Mesendoderm (in vitro differentiated cells): ENCODE data around the gene MSH3.
"Not testable (repeated sequence)": the region's sequence is repeated elsewhere in the genome, so short reads cannot be mapped to it uniquely, and the experiment has no call there.

Experiments used
- DNase-seq: peaks from one replicate; pipeline ENCODE4 v3.0.0; 2013
- H2AK5ac ChIP-seq: 2 replicates; pipeline ENCODE4 v1.6.1; 2013; ENCODE audit warnings: low read length, inconsistent platforms
- H2BK120ac ChIP-seq: 2 replicates; pipeline ENCODE4 v1.6.1; 2013; ENCODE audit warnings: low read depth, mild to moderate bottlenecking, low read length, moderate library complexity, mixed read lengths
- H2BK15ac ChIP-seq: replicated peaks from 2 replicates; pipeline ENCODE4 v1.6.1; 2013; ENCODE audit warnings: low read depth, mild to moderate bottlenecking, moderate library complexity
- H2BK5ac ChIP-seq: 2 replicates; pipeline ENCODE4 v1.6.1; 2013; ENCODE audit warnings: low read length, inconsistent platforms
- H3K18ac ChIP-seq: 2 replicates; pipeline ENCODE4 v1.6.1; 2013; ENCODE audit warnings: mild to moderate bottlenecking, low read length, mixed read lengths
- H3K23ac ChIP-seq: one replicate; pipeline ENCODE4 v1.6.1; 2013; ENCODE audit warnings: low read length
- H3K27ac ChIP-seq: 2 replicates; pipeline ENCODE4 v1.5.1; 2013; ENCODE audit warnings: low read depth, mild to moderate bottlenecking, inconsistent platforms, low read length, moderate library complexity
- H3K27me3 ChIP-seq: 2 replicates; pipeline ENCODE4 v1.6.1; 2013; ENCODE audit warnings: low read length, control low read depth, mild to moderate bottlenecking, inconsistent platforms; ENCODE audit not compliant: insufficient read depth, poor library complexity
- H3K36me3 ChIP-seq: 2 replicates; pipeline ENCODE4 v1.6.1; 2013; ENCODE audit warnings: low read length, inconsistent platforms; ENCODE audit not compliant: control insufficient read depth, insufficient read depth
- H3K4ac ChIP-seq: one replicate; pipeline ENCODE4 v1.6.1; 2013; ENCODE audit warnings: low read depth, mild to moderate bottlenecking, low read length, moderate library complexity
- H3K4me1 ChIP-seq: 2 replicates; pipeline ENCODE4 v1.6.1; 2013; ENCODE audit warnings: low read depth, low read length, inconsistent platforms; ENCODE audit not compliant: control insufficient read depth
- H3K4me2 ChIP-seq: 2 replicates; pipeline ENCODE4 v1.6.1; 2013; ENCODE audit warnings: low read length
- H3K4me3 ChIP-seq: 2 replicates; pipeline ENCODE4 v1.5.1; 2013; ENCODE audit warnings: mild to moderate bottlenecking, low read length
- H3K56ac ChIP-seq: one replicate; pipeline ENCODE4 v1.6.1; 2013; ENCODE audit warnings: low read length
- H3K79me1 ChIP-seq: 2 replicates; pipeline ENCODE4 v1.6.1; 2013; ENCODE audit warnings: low read length, inconsistent platforms
- H3K79me2 ChIP-seq: 2 replicates; pipeline ENCODE4 v1.6.1; 2013; ENCODE audit warnings: mild to moderate bottlenecking, low read length; ENCODE audit not compliant: control insufficient read depth, insufficient read depth
- H3K9ac ChIP-seq: 2 replicates; pipeline ENCODE4 v1.6.1; 2013; ENCODE audit warnings: low read length, inconsistent platforms
- H4K5ac ChIP-seq: one replicate; pipeline ENCODE4 v1.6.1; 2013; ENCODE audit warnings: low read length
- H4K8ac ChIP-seq: one replicate; pipeline ENCODE4 v1.6.1; 2013; ENCODE audit warnings: low read depth, mild to moderate bottlenecking, control low read depth, low read length, moderate library complexity
- WGBS: extraction: QIAGEN DNeasy Blood & Tissue Kit; methylation state at CpG from one replicate; pipeline ENCODE4 v1.1.7; 2013; ENCODE audit warnings: low lambda C conversion rate, missing lambda C conversion rate; ENCODE audit not compliant: insufficient coverage; ENCODE audit errors: extremely low coverage; 5-methylcytosine and 5-hydroxymethylcytosine counted together

MSH3 gene

GRCh38 chr5:80870442-80870841 lies 216.0 kb downstream of the MSH3 start:
- H3K4ac ChIP-seq, result peak overlapping the region; percentile 16
- H3K9ac ChIP-seq, result no peak overlapping the region
- no peak overlapping the region for H2BK15ac ChIP-seq
- H3K18ac ChIP-seq, result no peak overlapping the region
- no peaks in the 10 kb centered on the region for H3K36me3 ChIP-seq
- H3K79me1 ChIP-seq, result no peaks in the 10 kb centered on the region
- no peak overlapping the region for H3K4me3 ChIP-seq
- no peak overlapping the region for H2BK5ac ChIP-seq
- no peaks in the 10 kb centered on the region for H3K27me3 ChIP-seq
- DNase-seq, result peak; percentile 53
- H3K4me1 ChIP-seq, result no peaks in the 10 kb centered on the region
- no peak overlapping the region for H4K5ac ChIP-seq
- H3K27ac ChIP-seq, result no peak overlapping the region
- H3K56ac ChIP-seq, result no peak overlapping the region
- no CpG with 5 or more reads among the region's 3 CpGs for WGBS
- no peak overlapping the region for H2BK120ac ChIP-seq
- H4K8ac ChIP-seq, result no peak overlapping the region
- H3K4me2 ChIP-seq, result no peak overlapping the region
- H3K23ac ChIP-seq, result no peak overlapping the region
- H3K79me2 ChIP-seq, result no peaks in the 10 kb centered on the region
- H2AK5ac ChIP-seq, result no peak overlapping the region

- no peak overlapping the region for H3K4ac ChIP-seq
- H3K4me1 ChIP-seq, result no peaks in the 10 kb centered on the region
- H3K36me3 ChIP-seq, result no peaks in the 10 kb centered on the region
- no peak overlapping the region for H2AK5ac ChIP-seq
- no peak overlapping the region for H2BK15ac ChIP-seq
- no peak overlapping the region for H4K8ac ChIP-seq
- H4K5ac ChIP-seq, result no peak overlapping the region
- no peak overlapping the region for H3K4me2 ChIP-seq
- H3K23ac ChIP-seq, result peak overlapping the region; percentile 80
- H2BK120ac ChIP-seq, result no peak overlapping the region
- H3K4me3 ChIP-seq, result no peak overlapping the region
- H2BK5ac ChIP-seq, result no peak overlapping the region
- H3K18ac ChIP-seq, result no peak overlapping the region
- H3K27me3 ChIP-seq, result no peaks in the 10 kb centered on the region
- H3K9ac ChIP-seq, result no peak overlapping the region
- DNase-seq, result peak; percentile 75
- no peak overlapping the region for H3K27ac ChIP-seq
- H3K56ac ChIP-seq, result no peak overlapping the region
- no CpG with 5 or more reads among the region's 4 CpGs for WGBS
- no peaks in the 10 kb centered on the region for H3K79me1 ChIP-seq
- H3K79me2 ChIP-seq, result no peaks in the 10 kb centered on the region
Measured at GRCh38 chr5:80871541-80871961, 217.1 kb downstream of the MSH3 start.

GRCh38 chr5:80874162-80874561 lies 219.7 kb downstream of the MSH3 start:
- Histone ChIP-seq H3K9ac (no peak overlapping the region), H4K8ac (no peak overlapping the region), H3K56ac (no peak overlapping the region), H3K79me2 (no peaks in the 10 kb centered on the region), H3K27ac (no peak overlapping the region), H3K4me3 (no peak overlapping the region), H3K36me3 (peaks cover 3% of the 10 kb centered on the region), H3K18ac (no peak overlapping the region), H3K23ac (no peak overlapping the region), H2AK5ac (no peak overlapping the region), H4K5ac (no peak overlapping the region), H2BK15ac (no peak overlapping the region), H3K4me1 (no peaks in the 10 kb centered on the region), H2BK5ac (no peak overlapping the region), H2BK120ac (no peak overlapping the region), H3K4ac (no peak overlapping the region), H3K79me1 (no peaks in the 10 kb centered on the region), H3K27me3 (no peaks in the 10 kb centered on the region), H3K4me2 (no peak overlapping the region)
- WGBS, result no CpG with 5 or more reads among the region's 2 CpGs
- DNase-seq, result no peak

- Histone ChIP-seq H3K27ac (no peak overlapping the region), H3K36me3 (peaks cover 3% of the 10 kb centered on the region), H3K4me3 (no peak overlapping the region), H3K56ac (no peak overlapping the region), H3K9ac (no peak overlapping the region), H4K5ac (no peak overlapping the region), H3K27me3 (no peaks in the 10 kb centered on the region), H2BK15ac (no peak overlapping the region), H3K4me2 (no peak overlapping the region), H2BK5ac (no peak overlapping the region), H2BK120ac (no peak overlapping the region), H3K4ac (no peak overlapping the region), H3K18ac (no peak overlapping the region), H3K23ac (no peak overlapping the region), H2AK5ac (no peak overlapping the region), H3K79me1 (no peaks in the 10 kb centered on the region), H3K79me2 (no peaks in the 10 kb centered on the region), H3K4me1 (no peaks in the 10 kb centered on the region), H4K8ac (no peak overlapping the region)
- DNase-seq, result no peak
- no CpG with 5 or more reads among the region's 3 CpGs for WGBS
Measured at GRCh38 chr5:80877592-80877991, 223.1 kb downstream of the MSH3 start.

GRCh38 chr5:80881726-80882125 lies 227.3 kb downstream of the MSH3 start:
- no peak overlapping the region for H3K4ac ChIP-seq

GRCh38 chr5:80883390-80883789 lies 228.9 kb downstream of the MSH3 start:
- H3K36me3 ChIP-seq, H3K56ac ChIP-seq, H3K79me2 ChIP-seq, H4K8ac ChIP-seq, H2BK120ac ChIP-seq, H2AK5ac ChIP-seq, H3K79me1 ChIP-seq, H3K4ac ChIP-seq, H3K23ac ChIP-seq, H2BK5ac ChIP-seq, H3K4me3 ChIP-seq, H3K27me3 ChIP-seq, H3K4me1 ChIP-seq, H3K27ac ChIP-seq, H3K9ac ChIP-seq, H2BK15ac ChIP-seq, H4K5ac ChIP-seq, H3K18ac ChIP-seq, H3K4me2 ChIP-seq, DNase-seq: not testable (repeated sequence)
- WGBS, result no CpG with 5 or more reads among the region's 3 CpGs

More at GRCh38 chr5:80881726-80882125, 227.3 kb downstream of the MSH3 start:
- Histone ChIP-seq H3K56ac (no peak overlapping the region), H4K5ac (no peak overlapping the region), H2BK15ac (no peak overlapping the region), H3K23ac (no peak overlapping the region), H2AK5ac (no peak overlapping the region), H3K27ac (no peak overlapping the region), H3K79me1 (no peaks in the 10 kb centered on the region), H4K8ac (no peak overlapping the region), H3K4me1 (no peaks in the 10 kb centered on the region), H3K4me2 (no peak overlapping the region), H2BK120ac (no peak overlapping the region), H2BK5ac (no peak overlapping the region), H3K79me2 (no peaks in the 10 kb centered on the region), H3K36me3 (peaks cover 3% of the 10 kb centered on the region), H3K4me3 (no peak overlapping the region), H3K18ac (no peak overlapping the region), H3K9ac (no peak overlapping the region), H3K27me3 (no peaks in the 10 kb centered on the region)
- no CpG with 5 or more reads among the region's 4 CpGs for WGBS
- no peak for DNase-seq
